GM19240 (cell line): ENCODE measurements around the gene SDHB.

Source experiments
- DNase-seq: peaks from one replicate; pipeline ENCODE4 v3.0.0; 2011; ENCODE audit warnings: low spot score; ENCODE audit not compliant: insufficient read length

The SDHB gene

DNA sequence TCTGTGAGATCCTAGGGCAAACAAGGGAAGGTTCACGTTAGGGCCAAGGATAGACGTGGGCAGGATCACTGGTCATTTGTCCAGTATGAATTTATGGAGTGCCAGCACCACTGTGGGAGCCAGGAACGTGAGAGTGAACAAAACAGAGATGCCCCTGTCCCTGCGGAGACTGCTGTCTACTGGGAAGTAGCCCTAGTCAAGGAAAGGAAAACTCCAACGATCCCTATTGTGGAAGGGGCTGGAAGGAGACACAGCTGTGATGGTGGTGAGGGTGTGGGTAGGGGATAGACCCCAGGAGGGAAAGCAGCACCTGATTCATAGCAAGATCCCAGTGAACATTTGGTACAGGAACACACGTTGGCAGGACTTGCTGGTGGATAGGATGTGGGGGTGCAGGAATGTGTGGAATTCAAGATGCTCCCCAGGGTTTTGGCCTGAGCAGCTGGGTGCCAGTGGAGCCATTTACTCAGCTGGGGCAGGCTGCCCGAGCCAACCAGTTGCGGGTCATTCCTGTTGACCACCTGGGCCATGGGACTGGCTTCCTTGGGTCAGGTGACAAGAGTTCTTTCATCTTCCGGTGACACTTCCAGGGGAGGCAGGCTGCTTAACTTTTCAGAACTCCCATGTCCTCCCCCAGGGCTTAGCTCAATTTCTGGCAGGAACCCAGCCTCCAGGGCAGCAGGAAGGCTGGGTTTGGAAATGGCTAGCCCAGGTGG, 40.9 kb downstream of the SDHB start:
- DNase-seq = no peak

DNA sequence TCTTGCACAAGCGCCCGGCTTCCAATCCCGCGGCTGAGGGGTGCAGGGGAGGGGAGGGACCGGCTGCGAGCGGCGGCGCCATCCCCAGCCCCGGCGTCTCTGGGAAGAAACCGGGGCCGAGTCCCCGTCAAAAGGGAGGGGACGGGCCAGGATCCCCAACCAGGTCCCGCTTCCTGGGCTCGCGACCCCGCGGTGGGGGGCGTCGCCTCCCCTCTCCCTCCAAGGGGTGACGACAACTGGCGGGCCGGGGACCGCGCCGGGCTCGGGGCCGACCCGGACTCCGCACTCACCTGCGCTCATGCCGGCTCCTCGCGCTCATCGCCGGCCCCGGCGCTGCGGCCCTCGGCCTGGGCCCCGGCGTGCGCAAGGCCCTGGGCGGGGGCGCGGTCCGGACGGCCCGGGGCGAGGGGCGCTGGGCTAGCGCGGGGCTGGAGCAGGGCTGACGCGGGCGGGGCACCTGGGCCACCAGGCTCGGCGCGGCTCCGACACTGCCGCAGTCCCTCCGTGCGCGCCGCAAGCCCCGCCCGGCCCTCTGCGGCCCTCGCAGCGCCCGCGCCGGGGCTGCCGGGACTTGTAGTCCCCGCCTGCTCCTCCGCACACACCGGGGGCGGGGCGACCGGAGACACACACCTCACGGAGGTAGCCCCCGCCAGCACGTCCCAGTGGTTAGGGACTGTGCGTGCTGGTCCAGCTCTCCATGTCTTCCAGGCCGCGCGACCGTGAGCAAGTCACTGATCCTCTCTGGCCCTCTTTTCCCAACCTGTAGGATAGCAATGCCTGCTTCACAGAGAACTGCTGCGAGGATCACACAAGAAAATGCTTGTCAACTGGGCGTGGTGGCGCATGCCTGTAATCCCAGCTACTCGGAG, 42.2 kb downstream of the SDHB start, which contains the start of gene ATP13A2:
TSS of gene ATP13A2 (minus strand) at position 490 of the 869 bp plus-strand sequence. CDS start at position 300, 190 bp downstream.
- peak; percentile 90 for DNase-seq

DNA sequence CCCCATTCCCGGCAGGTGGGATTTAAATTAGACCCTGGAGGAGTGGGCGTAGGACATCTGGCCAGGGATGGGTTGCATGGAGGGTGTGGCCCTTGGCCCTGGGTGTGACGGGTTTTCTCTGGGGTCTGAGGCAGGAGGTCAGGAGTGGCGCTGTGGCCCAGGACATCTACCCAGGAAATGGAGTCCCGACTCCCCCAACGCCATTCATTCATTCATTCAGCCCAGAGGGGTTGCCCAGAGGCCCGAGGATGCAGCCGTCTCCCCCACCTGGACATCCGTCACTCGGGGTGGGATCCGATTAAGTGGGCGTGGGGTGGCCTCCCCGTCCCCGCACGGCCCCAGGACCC, 42.8 kb downstream of the SDHB start:
- no peak for DNase-seq

DNA sequence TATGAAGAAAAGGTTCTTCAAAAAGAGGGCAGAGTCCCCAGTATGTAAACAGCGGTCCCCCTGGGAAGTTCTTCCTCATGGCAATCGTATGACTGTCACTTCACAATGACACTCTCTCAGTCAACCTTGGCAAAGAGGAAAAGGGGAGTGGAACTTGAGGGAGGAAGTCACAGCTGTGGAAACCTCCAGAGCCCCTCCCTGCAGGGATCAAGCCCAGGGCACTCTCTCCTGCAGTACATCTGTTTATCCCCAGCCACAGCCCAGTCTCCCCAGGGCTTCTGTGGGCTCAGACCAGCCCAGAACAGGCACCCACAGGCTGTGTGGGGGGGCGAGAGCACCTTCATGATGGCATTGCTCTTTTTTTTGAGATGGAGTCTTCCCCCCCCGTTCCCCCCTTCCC, 44.1 kb downstream of the SDHB start:
- no peak for DNase-seq

DNA sequence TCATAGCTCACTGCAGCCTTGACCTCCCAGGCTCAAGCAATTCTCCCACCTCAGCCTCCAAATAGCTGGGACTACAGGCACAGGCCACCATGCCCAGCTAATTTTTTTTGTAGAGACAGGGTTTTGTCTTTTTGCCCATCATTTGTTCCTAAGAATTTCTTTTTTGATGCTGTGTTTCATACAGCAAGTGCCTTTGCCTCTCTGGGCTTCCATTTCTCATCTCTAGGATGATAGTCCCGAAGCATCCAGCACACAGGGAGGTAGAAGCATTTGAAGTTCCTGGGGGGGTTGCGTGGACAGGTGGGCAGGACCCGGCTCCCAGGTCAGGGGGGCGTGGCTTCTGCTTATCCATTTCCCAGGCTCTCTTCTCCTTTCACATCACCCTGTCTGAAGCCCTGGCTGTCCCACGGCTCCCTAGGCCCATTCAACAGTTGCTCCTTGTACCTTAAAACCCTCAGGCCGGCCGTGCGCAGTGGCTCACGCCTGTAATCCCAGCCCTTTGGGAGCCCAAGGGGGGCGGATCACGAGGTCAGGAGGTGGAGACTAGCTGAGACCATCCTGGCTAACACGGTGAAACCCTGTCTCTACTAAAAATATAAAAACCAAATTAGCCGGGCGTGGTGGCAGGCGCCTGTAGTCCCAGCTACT, 45.5 kb downstream of the SDHB start:
- no peak for DNase-seq

DNA sequence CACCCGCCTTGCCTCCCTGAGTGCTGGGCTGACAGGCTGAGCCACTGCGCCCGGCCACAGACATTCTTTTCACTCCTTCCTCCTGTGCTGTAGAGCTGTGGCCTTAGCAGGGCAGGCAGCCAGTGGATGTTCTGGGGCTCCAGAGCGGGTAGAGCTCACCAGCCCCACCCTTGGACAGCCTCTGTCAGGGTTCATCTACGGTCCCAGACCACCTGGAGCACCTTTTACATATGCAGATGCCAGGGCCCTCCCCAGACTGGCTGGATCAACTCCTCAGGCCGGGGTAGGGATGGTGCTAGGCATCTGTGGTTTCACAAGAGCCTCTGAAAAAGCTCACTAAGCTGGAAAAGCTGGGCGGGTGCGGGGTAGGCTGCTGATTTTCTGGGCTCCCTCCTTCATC, 46.7 kb downstream of the SDHB start:
- DNase-seq = no peak

DNA sequence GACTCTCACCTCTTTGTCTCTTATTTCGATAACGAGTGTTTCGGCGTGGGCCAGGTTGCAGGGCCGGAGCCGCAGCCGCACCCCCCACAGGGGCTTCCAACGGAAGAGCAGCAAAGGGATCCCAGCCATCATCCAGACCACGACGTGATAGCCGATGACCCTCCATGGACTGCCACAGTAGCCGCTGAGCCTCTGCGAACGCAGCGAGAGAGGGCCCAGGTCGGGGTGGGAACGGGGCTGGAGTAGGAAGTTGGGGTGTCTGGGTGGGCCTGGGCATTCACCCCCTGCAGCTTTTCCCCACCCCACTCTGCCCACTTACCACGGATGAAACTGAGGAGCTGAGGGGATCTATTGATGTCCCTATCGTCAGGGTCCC, 48.5 kb downstream of the SDHB start:
- DNase-seq = no peak

DNA sequence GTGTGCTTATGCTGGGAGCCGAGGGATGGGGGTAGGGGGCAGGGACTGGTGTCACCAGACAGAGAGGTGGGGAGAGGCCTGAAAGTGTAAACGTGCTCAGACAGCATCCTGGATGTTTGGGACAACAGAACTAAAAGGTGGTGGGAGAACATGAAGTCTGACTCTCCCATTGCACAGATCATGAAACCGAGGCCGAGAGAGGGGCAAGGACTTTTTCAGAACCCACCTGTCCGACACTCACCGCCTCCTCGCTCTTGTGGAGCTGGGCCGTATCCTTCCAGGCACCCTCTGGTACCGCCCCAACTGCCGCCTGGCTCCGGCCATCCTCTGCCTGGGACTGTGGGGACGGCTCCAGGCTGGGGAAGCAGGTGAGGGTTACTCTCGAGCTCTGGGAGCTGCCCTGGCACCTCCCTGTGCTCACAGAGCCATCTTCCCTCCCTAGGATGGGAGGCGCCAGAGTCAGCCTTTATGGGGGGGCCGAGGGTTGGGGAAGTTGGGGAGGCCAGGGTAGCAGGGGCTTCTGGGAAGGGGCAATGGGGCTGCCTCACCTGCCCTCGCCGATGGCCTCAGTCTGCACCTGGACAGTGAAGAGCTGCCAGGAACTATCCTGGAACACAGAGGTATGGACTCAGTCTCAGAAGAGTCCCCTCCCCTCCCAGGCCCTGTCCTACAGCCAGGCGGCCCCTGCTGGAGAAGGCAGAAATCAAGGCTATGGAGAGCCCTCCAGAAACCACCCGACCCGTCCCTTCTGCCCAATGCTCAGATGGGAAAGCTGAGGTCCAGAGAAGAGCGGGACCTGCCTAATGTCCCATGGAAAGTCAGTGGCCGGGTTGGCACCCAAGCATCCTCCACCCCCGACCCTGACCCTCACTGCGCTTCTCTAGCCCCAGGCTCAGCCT, 49.1 kb downstream of the SDHB start:
- DNase-seq = no peak

DNA sequence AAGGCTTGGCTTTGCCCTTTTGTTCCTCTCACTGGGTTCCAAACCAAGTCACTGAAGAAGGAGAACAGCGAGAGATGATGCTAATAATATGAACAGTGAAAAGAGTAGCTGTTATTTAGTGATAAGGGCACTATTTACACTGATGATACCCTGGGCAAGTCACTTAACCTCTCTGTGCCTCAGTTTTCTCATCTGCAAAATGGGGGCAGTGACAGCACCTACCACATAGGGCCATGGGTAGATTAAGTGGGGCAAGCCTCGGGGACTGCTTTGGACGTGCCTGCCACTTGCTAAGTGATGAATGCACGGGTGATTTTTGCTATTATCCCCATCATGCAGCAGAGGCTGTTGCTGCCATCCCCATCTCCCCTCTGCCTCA, 51.3 kb downstream of the SDHB start:
- no peak for DNase-seq

DNA sequence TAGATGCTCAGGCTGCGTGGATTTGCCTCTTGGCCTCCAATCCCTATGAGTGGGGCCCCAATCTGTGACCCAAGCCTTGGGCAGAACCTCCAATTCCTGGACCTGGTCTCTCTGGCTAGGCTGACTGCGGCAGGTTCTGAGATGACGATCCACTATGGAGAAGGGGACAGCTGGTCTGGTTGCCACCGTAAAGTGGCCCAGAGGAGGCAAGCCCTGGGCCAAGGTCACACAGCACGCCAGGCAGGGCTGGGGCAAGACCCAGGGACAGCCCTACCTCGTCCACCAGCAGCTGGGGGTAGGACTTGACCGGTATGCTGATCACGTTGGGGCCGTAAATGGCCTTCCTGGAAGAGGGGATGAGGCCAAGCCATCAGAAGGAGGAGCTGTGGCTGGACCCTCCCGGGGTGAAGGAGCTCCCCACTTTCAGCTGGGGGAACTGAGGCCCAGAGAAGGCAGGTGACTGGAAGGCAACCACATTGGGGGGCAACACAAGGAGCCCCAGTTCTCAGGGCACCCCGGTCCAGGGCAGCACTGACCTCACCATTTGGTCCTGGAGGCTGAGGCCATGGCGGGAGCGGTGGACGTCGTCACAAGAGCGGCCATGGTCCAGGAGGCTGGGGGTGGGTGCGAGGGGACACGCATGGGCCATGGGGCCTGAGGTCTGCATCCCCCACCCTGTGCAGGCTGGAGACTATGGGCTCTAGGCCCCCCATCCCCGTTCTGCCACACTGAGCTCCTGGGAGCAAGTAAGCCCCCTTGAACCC, 51.9 kb downstream of the SDHB start:
- no peak for DNase-seq

DNA sequence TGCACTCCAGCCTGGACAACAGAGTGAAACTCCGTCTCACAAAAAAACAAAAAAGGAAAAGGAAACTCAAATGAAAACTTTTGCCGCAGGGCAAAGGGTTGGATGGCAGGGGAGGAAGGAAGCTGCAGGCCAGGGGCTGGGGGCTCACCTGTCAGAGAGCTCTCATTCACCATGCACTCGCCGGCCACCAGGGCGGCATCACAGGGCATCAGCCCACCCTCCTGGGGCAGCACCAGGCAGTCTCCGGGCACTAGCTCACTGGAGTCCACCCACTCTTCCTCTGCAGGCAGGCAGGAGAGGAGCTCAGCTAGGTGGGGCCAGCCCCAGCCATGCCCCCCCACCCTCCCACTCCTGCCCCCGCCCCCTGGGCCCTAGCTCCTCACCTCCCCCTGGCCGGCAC, 54.0 kb downstream of the SDHB start:
- DNase-seq = no peak

DNA sequence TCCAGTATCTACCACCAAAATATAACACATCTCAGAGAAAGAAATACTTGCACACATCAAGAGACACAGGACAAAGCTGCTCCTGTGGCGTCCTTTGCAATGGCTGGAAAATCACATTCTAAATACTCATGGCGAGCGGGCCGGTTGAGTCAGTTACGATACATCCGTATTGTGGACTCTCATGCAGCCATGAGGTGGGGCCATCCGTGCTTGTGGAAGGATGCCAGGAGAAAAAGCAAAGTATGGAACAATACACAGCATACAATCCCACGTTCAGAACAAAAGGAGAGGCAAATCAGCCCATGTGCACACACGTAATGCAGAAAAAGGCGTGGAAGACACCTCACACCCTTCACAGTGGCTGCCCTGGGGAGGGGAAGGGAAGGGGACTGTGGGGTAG, 55.2 kb downstream of the SDHB start:
- DNase-seq = no peak

DNA sequence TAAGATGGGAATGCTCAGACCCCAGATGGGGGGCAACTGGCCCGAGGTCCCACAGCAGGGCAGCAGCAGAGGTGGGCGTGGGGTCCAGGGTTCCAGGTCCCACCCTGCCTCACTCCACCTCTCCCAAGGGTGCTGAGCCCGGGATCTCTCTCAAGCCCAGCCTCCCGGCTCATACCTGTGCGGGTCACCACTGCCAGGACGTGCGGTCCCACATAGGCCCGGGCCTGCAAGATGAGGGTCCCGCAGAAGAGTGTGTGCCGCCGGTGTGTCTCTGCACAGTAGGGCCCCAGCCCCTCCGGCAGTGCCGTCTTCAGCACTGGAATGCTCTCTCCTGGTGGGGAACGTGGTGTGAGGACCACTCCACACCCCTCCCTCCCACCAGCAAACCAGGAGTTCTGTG, 57.0 kb downstream of the SDHB start:
- no peak for DNase-seq

DNA sequence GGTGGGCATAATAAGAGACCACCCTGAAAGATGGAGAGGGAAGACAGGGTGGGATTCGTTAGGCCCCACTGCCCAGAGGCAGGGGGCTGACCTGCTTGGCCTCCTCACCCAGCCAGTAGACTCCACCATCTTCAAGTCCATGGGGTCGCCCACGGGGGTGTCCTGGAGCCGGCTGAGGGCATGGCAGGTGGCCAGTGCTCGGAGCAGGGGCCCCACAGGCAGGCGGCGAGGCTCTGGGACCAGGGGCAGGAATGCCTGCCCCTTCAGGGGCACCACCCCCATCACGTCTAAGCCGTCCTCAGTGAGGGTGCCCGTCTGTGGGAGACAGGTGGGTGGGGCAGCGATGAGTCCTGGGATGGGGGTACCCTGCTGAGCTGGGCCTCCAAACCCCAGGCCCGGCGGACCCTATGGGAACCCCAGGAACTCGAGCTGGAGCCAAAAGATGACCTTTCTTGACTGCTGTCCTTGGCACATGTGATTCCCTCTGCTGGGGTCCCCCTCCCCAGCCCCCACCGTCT, 60.3 kb downstream of the SDHB start:
- no peak for DNase-seq

DNA sequence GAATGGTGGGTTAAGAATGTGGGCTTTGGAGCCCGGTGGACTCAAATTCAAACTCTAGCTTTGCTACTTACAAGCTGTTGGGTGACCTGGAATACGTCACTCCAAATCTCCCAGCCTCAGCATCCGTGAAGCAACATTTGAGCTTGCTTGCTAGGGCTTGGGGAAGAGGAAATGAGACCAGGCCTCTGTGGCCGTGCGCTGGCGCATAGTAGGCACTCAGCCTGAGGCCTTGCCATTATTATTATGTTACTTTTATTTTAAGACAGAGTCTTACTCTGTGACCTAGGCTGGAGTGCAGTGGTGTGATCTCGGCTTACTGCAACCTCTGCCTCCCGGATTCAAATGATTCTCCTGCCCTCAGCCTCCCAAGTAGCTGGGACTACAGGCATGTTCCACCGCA, 61.2 kb downstream of the SDHB start:
- no peak for DNase-seq

DNA sequence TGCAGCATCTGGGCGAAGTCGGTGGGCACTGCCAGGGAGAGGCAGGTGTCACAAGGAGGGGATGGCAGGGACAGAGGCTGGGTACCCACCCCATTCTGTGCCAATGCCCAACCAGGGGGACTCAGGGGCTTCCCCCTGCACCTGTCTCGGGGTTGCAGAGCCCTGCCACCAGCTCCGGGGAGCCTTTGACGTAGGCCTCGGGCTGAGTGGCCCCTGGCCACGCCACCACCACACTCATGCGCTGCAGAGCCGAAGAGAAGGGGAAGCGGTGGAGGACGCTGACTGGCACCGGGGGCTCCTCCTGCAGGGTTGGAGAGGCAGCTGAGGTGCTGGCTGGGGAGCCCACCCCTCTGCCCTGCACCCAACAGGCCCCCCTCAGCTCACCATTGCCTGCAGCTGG, 61.7 kb downstream of the SDHB start:
- no peak for DNase-seq

DNA sequence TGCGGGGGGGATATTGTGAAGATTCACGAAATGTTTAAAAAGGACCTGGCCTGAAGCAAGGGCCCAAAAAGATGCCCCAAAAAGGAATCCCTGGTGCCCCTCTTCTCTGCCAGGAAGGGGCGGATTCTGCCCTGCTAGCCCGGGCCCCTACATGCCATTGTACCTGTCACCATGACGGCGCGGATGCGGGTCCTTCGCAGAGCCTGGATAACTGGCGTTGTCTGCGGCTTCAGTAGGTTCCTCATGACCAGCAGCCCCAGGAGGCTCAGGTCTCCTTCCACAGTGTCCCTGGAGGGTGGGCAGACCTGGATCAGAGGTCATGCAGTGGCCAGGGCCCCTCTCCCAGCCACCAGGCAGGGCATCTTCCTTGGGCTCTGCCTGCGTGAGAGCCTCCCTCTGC, 62.3 kb downstream of the SDHB start:
- no peak for DNase-seq

DNA sequence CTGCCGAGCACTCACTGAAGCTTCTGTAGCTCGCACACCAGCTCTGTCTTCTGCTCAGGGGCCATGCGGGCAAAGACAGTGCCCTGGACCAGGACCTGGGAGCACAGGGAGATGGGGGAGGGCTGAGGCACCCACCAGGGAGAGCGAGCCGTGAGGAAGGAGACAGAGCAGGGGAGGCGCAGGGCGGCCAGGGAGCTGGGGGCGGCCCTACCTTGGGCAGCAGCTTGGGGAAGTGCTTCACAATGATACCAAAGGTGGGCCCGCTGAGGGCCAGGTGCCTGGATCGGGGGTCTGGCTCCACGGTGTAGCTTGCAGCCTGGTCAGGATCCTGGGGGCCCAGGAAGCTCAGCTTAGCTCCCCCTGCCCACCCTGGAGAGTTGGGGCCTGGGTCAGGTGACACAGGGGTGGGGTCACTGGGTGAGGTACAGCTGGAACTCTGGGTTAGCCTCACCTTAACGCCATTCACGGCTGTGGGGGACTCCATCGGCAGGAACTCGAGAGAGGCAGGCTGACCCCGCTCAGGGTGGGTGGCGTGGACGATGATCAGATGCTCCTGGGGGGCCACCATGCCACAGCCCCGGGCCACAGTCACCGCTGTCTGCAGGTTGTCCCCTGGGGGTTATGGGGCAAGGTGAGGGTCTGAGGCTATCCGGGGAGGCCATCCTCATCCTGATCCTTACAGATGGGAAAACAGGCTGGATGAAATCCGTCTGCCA, 64.0 kb downstream of the SDHB start:
- DNase-seq = no peak

DNA sequence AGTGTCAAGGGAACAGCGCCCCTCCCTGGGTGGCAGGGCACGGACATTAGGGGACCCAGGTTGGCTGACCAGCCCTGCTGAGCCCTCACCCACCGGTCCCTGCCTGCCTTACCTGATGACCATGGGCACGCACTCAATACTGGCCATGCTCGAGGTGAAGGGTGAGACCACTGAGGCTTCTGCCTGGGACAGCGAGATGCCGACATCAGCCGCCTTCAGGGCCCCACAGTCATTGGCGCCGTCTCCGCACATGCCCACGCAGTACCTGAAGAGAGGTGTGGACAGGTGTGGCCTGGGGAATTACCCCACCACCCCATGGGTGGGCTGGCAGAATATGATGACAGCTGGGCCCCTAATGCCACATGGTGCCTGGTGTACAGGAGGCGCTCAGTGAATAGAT, 65.6 kb downstream of the SDHB start:
- DNase-seq = no peak

DNA sequence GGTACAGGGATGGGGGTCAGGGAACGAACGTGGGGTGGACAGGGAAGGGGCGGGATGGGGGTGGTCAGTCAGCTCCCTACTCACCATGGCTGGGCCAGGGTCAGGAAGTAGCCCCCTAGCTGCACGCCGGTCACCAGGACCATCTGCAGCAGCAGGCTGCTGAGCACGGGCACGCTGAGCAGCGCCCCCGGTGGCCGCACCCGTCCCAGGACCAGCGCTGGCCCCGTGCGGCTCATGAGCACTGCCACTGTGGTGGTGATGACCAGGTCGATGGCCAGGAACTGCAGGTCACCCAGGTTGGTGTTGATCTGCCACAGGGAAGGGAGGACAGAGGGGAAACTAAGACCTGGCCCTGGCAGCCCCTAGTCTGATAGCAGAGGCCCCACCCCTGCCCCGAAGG, 66.9 kb downstream of the SDHB start:
- DNase-seq = no peak
